HepG2 (cell line): ENCODE data around the gene STX4. TPM values are rescaled to one million over a fixed set of nuclear protein-coding genes. Genes with fewer than 3 reads are reported as not detected.

Experiments
- RXRB ChIP-seq: IDR thresholded peaks from 2 replicates; pipeline ENCODE4 v1.6.1; 2016; ENCODE audit warnings: borderline replicate concordance, missing genetic modification reagents, missing compliant biosample characterization
- SP140L ChIP-seq: sonication (generic); formaldehyde crosslinking; IDR thresholded peaks from 2 replicates; pipeline ENCODE4 v1.4.0; 2020; ENCODE audit warnings: missing genetic modification reagents, borderline replicate concordance
- SP2 ChIP-seq: sonication (generic); formaldehyde crosslinking; IDR thresholded peaks from 2 replicates; pipeline ENCODE4 v1.5.1; 2020; ENCODE audit warnings: mild to moderate bottlenecking, missing genetic modification reagents
- TCF7 ChIP-seq: sonication (generic); IDR thresholded peaks from 2 replicates; pipeline ENCODE4 v1.6.1; 2016; ENCODE audit warnings: antibody characterized with exemption, low read depth
- XRCC5 ChIP-seq: fragments of 200-400 bp; formaldehyde crosslinking; optimal IDR thresholded peaks from 2 replicates; pipeline ENCODE3; 2017; ENCODE audit warnings: mild to moderate bottlenecking, low read length
- ZBTB20 ChIP-seq: sonication (generic); formaldehyde crosslinking; IDR thresholded peaks from 2 replicates; pipeline ENCODE4 v1.8.1; 2023; ENCODE audit warnings: missing genetic modification reagents, low read depth, mild to moderate bottlenecking, borderline replicate concordance
- ZFP36 ChIP-seq: fragments of 150-350 bp; IDR thresholded peaks from 2 replicates; pipeline ENCODE4 v1.6.1; 2018; ENCODE audit warnings: borderline replicate concordance, low read length, low read depth; ENCODE audit not compliant: partially characterized antibody
- ZNF260 ChIP-seq: sonication (generic); formaldehyde crosslinking; IDR thresholded peaks from 2 replicates; pipeline ENCODE4 v1.4.0; 2020; ENCODE audit warnings: missing genetic modification reagents, low read depth, mild to moderate bottlenecking, borderline replicate concordance
- ZNF343 ChIP-seq: sonication (generic); formaldehyde crosslinking; IDR thresholded peaks from 2 replicates; pipeline ENCODE4 v1.4.0; 2020; ENCODE audit warnings: mild to moderate bottlenecking, missing genetic modification reagents
- ZNF501 ChIP-seq: sonication (generic); formaldehyde crosslinking; IDR thresholded peaks from 2 replicates; pipeline ENCODE4 v1.5.1; 2020; ENCODE audit warnings: mild to moderate bottlenecking, moderate library complexity, missing genetic modification reagents
- ZNF547 ChIP-seq: sonication (generic); formaldehyde crosslinking; IDR thresholded peaks from 2 replicates; pipeline ENCODE4 v1.5.1; 2020; ENCODE audit warnings: mild to moderate bottlenecking, missing genetic modification reagents
- ZNF614 ChIP-seq: IDR thresholded peaks from 2 replicates; pipeline ENCODE4 v1.6.1; 2018; ENCODE audit warnings: missing biosample characterization, missing genetic modification reagents, inconsistent platforms, borderline replicate concordance
- ZNF781 ChIP-seq: sonication (generic); formaldehyde crosslinking; IDR thresholded peaks from 2 replicates; pipeline ENCODE4 v1.5.1; 2020; ENCODE audit warnings: borderline replicate concordance, mild to moderate bottlenecking, missing genetic modification reagents; ENCODE audit errors: not compliant biosample characterization
- polyA plus RNA-seq, 8 experiments: library from polyadenylated mRNA; depleted of rRNA in 3 of 8; stranded (reverse) in 7 of 8; unstranded in 1 of 8; fragments of >200 nt; fragmentation: Illumina TruSeq in 4 of 8; extraction: Trizol in 4 of 8; gene quantifications; 2 replicates each; pipeline versions ENCODE4 v1.2.1 to v1.2.3, GENCODE V29; 2011 to 2016; ENCODE audit warnings: low read depth in 4 of 8, missing spikeins in 1 of 8, mixed read lengths in 1 of 8; ENCODE audit not compliant: insufficient read depth in 1 of 8
- total RNA-seq, 5 experiments: library from RNA; depleted of rRNA; stranded (reverse); fragments of >200 nt; fragmentation: Illumina TruSeq; extraction: Trizol; gene quantifications; 2 replicates each; pipeline ENCODE4 v1.2.3, GENCODE V29; 2016; ENCODE audit warnings: low read depth in 1 of 5
- TF ChIP-seq, protein P1 (sequence below): sonication (generic); formaldehyde crosslinking; IDR thresholded peaks from 2 replicates; pipeline ENCODE4 v1.4.0; 2020; ENCODE audit warnings: missing genetic modification reagents
- TF ChIP-seq, protein P2 (sequence below): sonication (generic); formaldehyde crosslinking; conservative IDR thresholded peaks from 2 replicates; pipeline ENCODE4 v1.8.0; 2022; ENCODE audit warnings: mild to moderate bottlenecking, moderate library complexity, missing genetic modification reagents
- TF ChIP-seq, protein P3 (sequence below): sonication (generic); formaldehyde crosslinking; IDR thresholded peaks from 2 replicates; pipeline ENCODE4 v1.8.0; 2022; ENCODE audit warnings: mild to moderate bottlenecking, missing genetic modification reagents
- TF ChIP-seq, protein P4 (sequence below): sonication (generic); formaldehyde crosslinking; IDR thresholded peaks from 2 replicates; pipeline ENCODE4 v1.5.0; 2020; ENCODE audit warnings: missing genetic modification reagents, mild to moderate bottlenecking, borderline replicate concordance
- TF ChIP-seq, protein P5 (sequence below): sonication (generic); formaldehyde crosslinking; conservative IDR thresholded peaks from 2 replicates; pipeline ENCODE4 v1.8.0; 2022; ENCODE audit warnings: low read depth, missing genetic modification reagents

Gene STX4
- total and polyA plus RNA-seq, 2 of the 13 experiments (the other 11 are each of a cell fraction or from before 2014, with no cell fraction given) = 29.2 to 34.6 TPM

DNA sequence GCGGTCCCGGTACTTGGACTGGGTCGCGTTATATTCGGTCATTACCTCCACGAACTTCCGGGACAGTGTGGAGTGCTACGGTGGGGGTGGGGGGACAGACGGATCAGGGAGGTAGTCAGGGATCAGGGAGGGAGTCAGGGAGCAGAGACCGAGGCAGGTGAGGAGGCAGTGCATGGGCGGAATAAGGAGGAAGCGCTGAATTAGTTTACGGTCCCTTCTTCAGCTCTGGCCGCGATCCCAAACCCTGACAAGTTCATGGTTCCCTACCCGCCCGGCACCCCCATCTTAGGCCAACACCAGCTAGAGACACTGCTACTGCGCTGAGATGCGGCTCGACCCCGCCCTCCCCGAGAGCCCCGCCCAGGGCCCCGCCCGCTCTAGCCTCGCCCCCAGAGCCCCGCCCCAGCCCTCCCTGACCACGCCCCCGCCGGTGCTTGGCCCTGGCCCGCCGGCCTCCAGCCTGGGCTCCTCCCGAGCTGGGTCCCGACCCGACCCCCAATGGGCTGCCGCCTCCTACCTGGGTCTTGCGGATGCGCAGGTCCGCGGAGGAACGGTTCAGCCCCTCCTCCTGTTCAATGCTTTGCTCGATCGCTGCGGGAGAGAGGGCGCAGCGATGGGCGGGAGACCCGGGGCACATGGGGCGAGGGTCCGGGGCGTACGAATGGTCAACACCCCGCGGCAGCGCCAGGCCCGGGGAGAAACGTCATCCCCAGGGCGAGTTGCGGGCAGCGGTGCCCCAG is 36.2 kb upstream of the STX4 start (continued):
- peak; percentile 92 for TF ChIP-seq ZNF614
- TF ChIP-seq, protein P1, sequence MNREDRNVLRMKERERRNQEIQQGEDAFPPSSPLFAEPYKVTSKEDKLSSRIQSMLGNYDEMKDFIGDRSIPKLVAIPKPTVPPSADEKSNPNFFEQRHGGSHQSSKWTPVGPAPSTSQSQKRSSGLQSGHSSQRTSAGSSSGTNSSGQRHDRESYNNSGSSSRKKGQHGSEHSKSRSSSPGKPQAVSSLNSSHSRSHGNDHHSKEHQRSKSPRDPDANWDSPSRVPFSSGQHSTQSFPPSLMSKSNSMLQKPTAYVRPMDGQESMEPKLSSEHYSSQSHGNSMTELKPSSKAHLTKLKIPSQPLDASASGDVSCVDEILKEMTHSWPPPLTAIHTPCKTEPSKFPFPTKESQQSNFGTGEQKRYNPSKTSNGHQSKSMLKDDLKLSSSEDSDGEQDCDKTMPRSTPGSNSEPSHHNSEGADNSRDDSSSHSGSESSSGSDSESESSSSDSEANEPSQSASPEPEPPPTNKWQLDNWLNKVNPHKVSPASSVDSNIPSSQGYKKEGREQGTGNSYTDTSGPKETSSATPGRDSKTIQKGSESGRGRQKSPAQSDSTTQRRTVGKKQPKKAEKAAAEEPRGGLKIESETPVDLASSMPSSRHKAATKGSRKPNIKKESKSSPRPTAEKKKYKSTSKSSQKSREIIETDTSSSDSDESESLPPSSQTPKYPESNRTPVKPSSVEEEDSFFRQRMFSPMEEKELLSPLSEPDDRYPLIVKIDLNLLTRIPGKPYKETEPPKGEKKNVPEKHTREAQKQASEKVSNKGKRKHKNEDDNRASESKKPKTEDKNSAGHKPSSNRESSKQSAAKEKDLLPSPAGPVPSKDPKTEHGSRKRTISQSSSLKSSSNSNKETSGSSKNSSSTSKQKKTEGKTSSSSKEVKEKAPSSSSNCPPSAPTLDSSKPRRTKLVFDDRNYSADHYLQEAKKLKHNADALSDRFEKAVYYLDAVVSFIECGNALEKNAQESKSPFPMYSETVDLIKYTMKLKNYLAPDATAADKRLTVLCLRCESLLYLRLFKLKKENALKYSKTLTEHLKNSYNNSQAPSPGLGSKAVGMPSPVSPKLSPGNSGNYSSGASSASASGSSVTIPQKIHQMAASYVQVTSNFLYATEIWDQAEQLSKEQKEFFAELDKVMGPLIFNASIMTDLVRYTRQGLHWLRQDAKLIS (CRISPR knock-in tag) = 0 out of 2 replicates have a peak, but pooled peaks have one; percentile 22
- TF ChIP-seq, protein P2, sequence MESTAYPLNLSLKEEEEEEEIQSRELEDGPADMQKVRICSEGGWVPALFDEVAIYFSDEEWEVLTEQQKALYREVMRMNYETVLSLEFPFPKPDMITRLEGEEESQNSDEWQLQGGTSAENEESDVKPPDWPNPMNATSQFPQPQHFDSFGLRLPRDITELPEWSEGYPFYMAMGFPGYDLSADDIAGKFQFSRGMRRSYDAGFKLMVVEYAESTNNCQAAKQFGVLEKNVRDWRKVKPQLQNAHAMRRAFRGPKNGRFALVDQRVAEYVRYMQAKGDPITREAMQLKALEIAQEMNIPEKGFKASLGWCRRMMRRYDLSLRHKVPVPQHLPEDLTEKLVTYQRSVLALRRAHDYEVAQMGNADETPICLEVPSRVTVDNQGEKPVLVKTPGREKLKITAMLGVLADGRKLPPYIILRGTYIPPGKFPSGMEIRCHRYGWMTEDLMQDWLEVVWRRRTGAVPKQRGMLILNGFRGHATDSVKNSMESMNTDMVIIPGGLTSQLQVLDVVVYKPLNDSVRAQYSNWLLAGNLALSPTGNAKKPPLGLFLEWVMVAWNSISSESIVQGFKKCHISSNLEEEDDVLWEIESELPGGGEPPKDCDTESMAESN = peak; percentile 42; the same call in 1 of the 2 replicates
- no peak for TF ChIP-seq ZNF260
- no peak for TF ChIP-seq XRCC5
- peak; percentile 31 for TF ChIP-seq RXRB (CRISPR knock-in tag)
- TF ChIP-seq, protein P3, sequence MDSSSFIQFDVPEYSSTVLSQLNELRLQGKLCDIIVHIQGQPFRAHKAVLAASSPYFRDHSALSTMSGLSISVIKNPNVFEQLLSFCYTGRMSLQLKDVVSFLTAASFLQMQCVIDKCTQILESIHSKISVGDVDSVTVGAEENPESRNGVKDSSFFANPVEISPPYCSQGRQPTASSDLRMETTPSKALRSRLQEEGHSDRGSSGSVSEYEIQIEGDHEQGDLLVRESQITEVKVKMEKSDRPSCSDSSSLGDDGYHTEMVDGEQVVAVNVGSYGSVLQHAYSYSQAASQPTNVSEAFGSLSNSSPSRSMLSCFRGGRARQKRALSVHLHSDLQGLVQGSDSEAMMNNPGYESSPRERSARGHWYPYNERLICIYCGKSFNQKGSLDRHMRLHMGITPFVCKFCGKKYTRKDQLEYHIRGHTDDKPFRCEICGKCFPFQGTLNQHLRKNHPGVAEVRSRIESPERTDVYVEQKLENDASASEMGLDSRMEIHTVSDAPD = peak; percentile 63; the same call in 1 of the 2 replicates
- no peak for TF ChIP-seq ZFP36
- no peak for TF ChIP-seq SP2
- peak; percentile 72 for TF ChIP-seq ZBTB20
- no peak for TF ChIP-seq SP140L (CRISPR knock-in tag)
- TF ChIP-seq, protein P4, sequence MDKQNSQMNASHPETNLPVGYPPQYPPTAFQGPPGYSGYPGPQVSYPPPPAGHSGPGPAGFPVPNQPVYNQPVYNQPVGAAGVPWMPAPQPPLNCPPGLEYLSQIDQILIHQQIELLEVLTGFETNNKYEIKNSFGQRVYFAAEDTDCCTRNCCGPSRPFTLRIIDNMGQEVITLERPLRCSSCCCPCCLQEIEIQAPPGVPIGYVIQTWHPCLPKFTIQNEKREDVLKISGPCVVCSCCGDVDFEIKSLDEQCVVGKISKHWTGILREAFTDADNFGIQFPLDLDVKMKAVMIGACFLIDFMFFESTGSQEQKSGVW (CRISPR knock-in tag) = no peak
- TF ChIP-seq ZNF343 = peak; percentile 74; the same call in 1 of the 2 replicates
- TF ChIP-seq ZNF781 = no peak
- no peak; the same call in none of the 2 replicates for TF ChIP-seq ZNF501
- TF ChIP-seq TCF7 = no peak
- TF ChIP-seq, protein P5, sequence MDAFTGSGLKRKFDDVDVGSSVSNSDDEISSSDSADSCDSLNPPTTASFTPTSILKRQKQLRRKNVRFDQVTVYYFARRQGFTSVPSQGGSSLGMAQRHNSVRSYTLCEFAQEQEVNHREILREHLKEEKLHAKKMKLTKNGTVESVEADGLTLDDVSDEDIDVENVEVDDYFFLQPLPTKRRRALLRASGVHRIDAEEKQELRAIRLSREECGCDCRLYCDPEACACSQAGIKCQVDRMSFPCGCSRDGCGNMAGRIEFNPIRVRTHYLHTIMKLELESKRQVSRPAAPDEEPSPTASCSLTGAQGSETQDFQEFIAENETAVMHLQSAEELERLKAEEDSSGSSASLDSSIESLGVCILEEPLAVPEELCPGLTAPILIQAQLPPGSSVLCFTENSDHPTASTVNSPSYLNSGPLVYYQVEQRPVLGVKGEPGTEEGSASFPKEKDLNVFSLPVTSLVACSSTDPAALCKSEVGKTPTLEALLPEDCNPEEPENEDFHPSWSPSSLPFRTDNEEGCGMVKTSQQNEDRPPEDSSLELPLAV (CRISPR knock-in tag) = no peak
- TF ChIP-seq ZNF547 (CRISPR knock-in tag) = no peak
